BE2C (cell line): ENCODE measurements around the gene SLC27A1.

ENCODE experiments used
- DNase-seq: peaks from one replicate; pipeline ENCODE4 v3.0.0-alpha.2; 2020
- H3K27me3 ChIP-seq: fragments of 250-450 bp; sonication (Bioruptor Pico); 2 replicates; pipeline ENCODE4 v1.5.1; 2020; ENCODE audit warnings: mild to moderate bottlenecking
- H3K36me3 ChIP-seq: fragments of 250-450 bp; sonication (Bioruptor Pico); 2 replicates; pipeline ENCODE4 v1.5.1; 2020; ENCODE audit warnings: mild to moderate bottlenecking
- H3K4me1 ChIP-seq: fragments of 250-450 bp; sonication (Bioruptor Pico); 2 replicates; pipeline ENCODE4 v1.5.1; 2020
- H3K4me3 ChIP-seq: 2 replicates; pipeline ENCODE4 v1.5.1; 2011; ENCODE audit warnings: low read depth, low read length
- H3K9me3 ChIP-seq: fragments of 250-450 bp; sonication (Bioruptor Pico); 2 replicates; pipeline ENCODE4 v1.5.1; 2020
- CTCF ChIP-seq: IDR thresholded peaks from 2 replicates; pipeline ENCODE4 v1.5.1; 2012; ENCODE audit warnings: mild to moderate bottlenecking, low read depth, low read length

Gene SLC27A1

GRCh38 chr19:17520865-17521264 lies 50.5 kb downstream of the SLC27A1 start:
- 0 out of 2 replicates have a peak, but pooled peaks cover 5% of the 10 kb centered on the region for H3K9me3 ChIP-seq
- no peak overlapping the region for H3K4me3 ChIP-seq
- H3K36me3 ChIP-seq, result peaks cover 5% of the 10 kb centered on the region
- no peak for TF ChIP-seq CTCF
- no peaks in the 10 kb centered on the region for H3K27me3 ChIP-seq
- no peaks in the 10 kb centered on the region for H3K4me1 ChIP-seq
- no peak for DNase-seq

DNA sequence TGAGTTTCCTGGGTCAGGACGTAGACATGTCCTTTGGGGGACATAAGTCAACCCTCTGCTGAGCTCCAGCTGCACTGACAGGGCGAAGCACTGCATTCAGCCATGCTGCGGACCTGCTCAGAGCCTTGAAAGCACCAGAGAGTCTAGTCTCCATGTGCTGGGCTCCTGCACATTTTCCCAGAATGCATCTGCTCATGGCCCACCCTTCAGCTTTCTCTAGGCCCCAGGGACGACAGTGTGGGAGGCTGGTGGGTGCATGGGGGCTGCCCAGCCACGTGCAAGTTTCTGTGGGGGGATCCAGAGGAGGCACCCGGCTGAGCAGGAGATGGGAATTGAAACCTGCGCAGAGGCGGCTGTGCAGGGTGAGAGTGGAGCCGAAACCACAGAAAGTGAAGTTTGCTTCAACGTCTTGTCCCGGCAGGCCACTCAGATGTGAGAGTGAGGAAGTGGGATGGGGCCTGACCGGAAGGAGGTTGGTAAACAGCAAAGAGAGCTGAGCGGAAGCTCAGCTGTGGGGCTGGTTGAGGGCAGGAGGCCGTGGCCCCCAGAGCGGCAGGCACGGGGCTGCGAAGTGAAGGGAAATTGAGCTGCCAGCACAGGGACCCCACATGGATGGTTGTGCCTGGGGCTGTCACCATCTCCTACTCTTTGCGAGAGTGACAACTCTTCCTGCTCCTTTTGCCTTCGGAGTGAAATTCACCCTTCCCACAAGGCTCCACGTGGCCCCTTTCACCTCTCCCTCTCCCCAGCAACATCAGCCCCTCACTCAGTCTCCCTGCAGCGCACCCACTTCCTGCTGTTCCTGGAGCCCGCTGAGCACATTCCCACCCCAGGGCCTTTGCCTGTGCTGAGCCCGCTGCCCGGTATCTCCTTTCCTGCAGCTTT lies 52.9 kb downstream of the SLC27A1 start:
- H3K4me1 ChIP-seq, result no peaks in the 10 kb centered on the region
- no peak for DNase-seq
- H3K36me3 ChIP-seq, result no peaks in the 10 kb centered on the region
- no peaks in the 10 kb centered on the region for H3K27me3 ChIP-seq
- TF ChIP-seq CTCF, result no peak
- H3K9me3 ChIP-seq, result no peaks in the 10 kb centered on the region
- H3K4me3 ChIP-seq, result no peak overlapping the region

DNA sequence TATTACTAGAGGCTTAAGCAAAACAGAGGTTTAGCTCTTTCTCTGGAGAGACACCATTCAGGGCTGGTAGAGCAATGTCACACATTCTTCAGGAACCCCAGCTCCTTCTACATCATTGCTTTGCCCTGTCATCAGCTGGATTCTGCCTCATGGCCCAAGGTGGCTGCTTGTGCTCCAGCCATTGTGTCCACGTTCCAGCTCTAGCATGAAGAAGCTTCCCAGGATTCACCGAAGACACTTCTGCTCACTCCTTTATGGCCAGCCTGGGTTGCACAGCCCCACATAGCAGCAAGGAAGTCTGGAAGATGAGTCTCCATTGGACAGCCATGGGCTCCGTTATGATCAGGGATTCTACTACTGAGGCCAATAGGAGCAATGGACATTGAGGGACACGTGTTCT lies 54.3 kb downstream of the SLC27A1 start:
- Histone ChIP-seq H3K4me1 (no peaks in the 10 kb centered on the region), H3K4me3 (no peak overlapping the region)

DNA sequence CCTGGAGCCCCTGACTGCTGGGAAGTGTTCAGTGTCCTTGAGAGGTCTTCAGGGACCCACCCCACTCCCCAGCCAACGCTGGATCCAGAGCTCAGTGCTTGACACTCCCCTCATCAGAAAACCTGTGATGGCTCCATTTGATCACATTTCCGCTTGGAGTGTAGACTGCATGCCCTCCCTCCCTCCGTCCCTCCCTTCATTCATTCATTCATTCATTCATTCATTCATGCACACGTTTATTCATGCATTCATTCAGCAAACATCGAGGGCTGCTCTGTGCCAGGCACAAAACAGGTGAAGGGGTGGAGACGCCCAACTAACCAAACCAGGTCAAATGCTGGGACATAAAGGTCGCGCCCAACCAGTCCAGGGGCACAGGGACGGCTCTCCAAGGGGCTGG lies 54.8 kb downstream of the SLC27A1 start:
- Histone ChIP-seq H3K36me3 (no peaks in the 10 kb centered on the region), H3K4me1 (no peaks in the 10 kb centered on the region), H3K27me3 (no peaks in the 10 kb centered on the region), H3K9me3 (0 out of 2 replicates have a peak, but pooled peaks cover 4% of the 10 kb centered on the region), H3K4me3 (no peak overlapping the region)
- no peak for TF ChIP-seq CTCF
- DNase-seq, result no peak

More for the DNA sequence above, 54.3 kb downstream of the SLC27A1 start:
- Histone ChIP-seq H3K27me3 (no peaks in the 10 kb centered on the region), H3K9me3 (0 out of 2 replicates have a peak, but pooled peaks cover 4% of the 10 kb centered on the region), H3K36me3 (no peaks in the 10 kb centered on the region)
- no peak for DNase-seq
- no peak for TF ChIP-seq CTCF

- H3K9me3 ChIP-seq, result 0 out of 2 replicates have a peak, but pooled peaks cover 4% of the 10 kb centered on the region
- no peak for DNase-seq
- H3K4me1 ChIP-seq, result no peaks in the 10 kb centered on the region; the same call in 1 of the 2 replicates
- no peaks in the 10 kb centered on the region for H3K27me3 ChIP-seq
- H3K36me3 ChIP-seq, result no peaks in the 10 kb centered on the region
- no peak overlapping the region for H3K4me3 ChIP-seq
- TF ChIP-seq CTCF, result no peak
Observed at GRCh38 chr19:17526922-17527321, 56.6 kb downstream of the SLC27A1 start.

DNA sequence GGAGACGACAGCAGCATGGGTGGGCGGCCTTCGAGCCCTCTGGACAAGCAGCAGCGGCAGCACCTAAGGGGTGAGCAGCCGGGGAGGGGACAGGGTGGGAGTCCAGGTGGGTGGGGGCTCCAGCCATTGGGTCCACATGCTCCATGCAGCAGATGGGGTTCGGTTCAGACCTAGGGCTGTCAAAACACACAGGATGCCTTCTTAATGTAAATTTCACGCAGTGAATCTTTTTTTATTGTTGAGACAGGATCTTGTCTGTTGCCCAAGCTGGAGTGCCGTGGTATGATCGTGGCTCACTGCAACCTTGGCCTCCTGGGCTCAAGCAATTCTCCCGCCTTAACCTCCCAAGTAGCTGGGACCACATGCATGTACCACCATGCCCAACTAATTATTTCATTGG lies 57.0 kb downstream of the SLC27A1 start:
- TF ChIP-seq CTCF, result no peak
- Histone ChIP-seq H3K4me3 (no peak overlapping the region), H3K4me1 (no peaks in the 10 kb centered on the region; the same call in 1 of the 2 replicates), H3K36me3 (no peaks in the 10 kb centered on the region), H3K27me3 (no peaks in the 10 kb centered on the region), H3K9me3 (0 out of 2 replicates have a peak, but pooled peaks cover 4% of the 10 kb centered on the region)
- no peak for DNase-seq
